GM21447 (cell line): Measurements from ENCODE around the gene MATN1.
A peak's percentile ranks its signal among the peaks of the same experiment; 100 is the strongest.

Source experiments
- ATAC-seq: cut with Tn5 transposase; IDR thresholded peaks from one replicate; pipeline ENCODE4 v1.9.1; 2021; ENCODE audit not compliant: unreplicated experiment

Gene MATN1

GRCh38 chr1:30745834-30746208 is 22.4 kb upstream of the MATN1 start:
- no peak for ATAC-seq

GRCh38 chr1:30745156-30745833 is 21.9 kb upstream of the MATN1 start:
- no peak for ATAC-seq

- peak; percentile 42 for ATAC-seq
Observed at GRCh38 chr1:30744060-30744756, 20.8 kb upstream of the MATN1 start.

GRCh38 chr1:30743584-30744059 is 20.2 kb upstream of the MATN1 start:
- peak; percentile 35 for ATAC-seq

- no peak for ATAC-seq
Observed at GRCh38 chr1:30742963-30743559, 19.7 kb upstream of the MATN1 start.

- no peak for ATAC-seq
Observed at GRCh38 chr1:30742300-30742962, 19.0 kb upstream of the MATN1 start.

- no peak for ATAC-seq
Observed at GRCh38 chr1:30741239-30741894, 18.0 kb upstream of the MATN1 start.

GRCh38 chr1:30740251-30741238 is 17.2 kb upstream of the MATN1 start:
- ATAC-seq: no peak

GRCh38 chr1:30739601-30740000 is 16.2 kb upstream of the MATN1 start:
- ATAC-seq: no peak

GRCh38 chr1:30738715-30739559 is 15.6 kb upstream of the MATN1 start:
- no peak for ATAC-seq

- ATAC-seq: no peak
Observed at GRCh38 chr1:30738040-30738714, 14.8 kb upstream of the MATN1 start.

- no peak for ATAC-seq
Observed at GRCh38 chr1:30737357-30738039, 14.1 kb upstream of the MATN1 start.

- no peak for ATAC-seq
Observed at GRCh38 chr1:30735668-30736498, 12.5 kb upstream of the MATN1 start.

GRCh38 chr1:30735124-30735523 is 11.7 kb upstream of the MATN1 start:
- ATAC-seq: no peak

GRCh38 chr1:30734580-30734979 is 11.2 kb upstream of the MATN1 start:
- no peak for ATAC-seq

- no peak for ATAC-seq
Observed at GRCh38 chr1:30734106-30734505, 10.7 kb upstream of the MATN1 start.

- no peak for ATAC-seq
Observed at GRCh38 chr1:30733493-30733892, 10.1 kb upstream of the MATN1 start.
